IPS-18a (cell line): Measurements from ENCODE around the gene SCAPER.

Experiments used
- H3K27ac ChIP-seq: one replicate; pipeline ENCODE4 v1.5.1; 2013; ENCODE audit warnings: low read length
- H3K27me3 ChIP-seq: one replicate; pipeline ENCODE4 v1.6.1; 2013; ENCODE audit warnings: mild to moderate bottlenecking, low read length; ENCODE audit not compliant: control insufficient read depth, insufficient read depth
- H3K36me3 ChIP-seq: one replicate; pipeline ENCODE4 v1.6.1; 2013; ENCODE audit warnings: low read depth, low read length; ENCODE audit not compliant: control insufficient read depth
- H3K4me1 ChIP-seq: one replicate; pipeline ENCODE4 v1.6.1; 2013; ENCODE audit warnings: low read depth, low read length; ENCODE audit not compliant: control insufficient read depth
- H3K4me3 ChIP-seq: one replicate; pipeline ENCODE4 v1.5.1; 2013; ENCODE audit warnings: low read length
- H3K9ac ChIP-seq: one replicate; pipeline ENCODE4 v1.6.1; 2013; ENCODE audit warnings: mild to moderate bottlenecking, low read length, moderate library complexity
- H3K9me3 ChIP-seq: one replicate; pipeline ENCODE4 v1.6.1; 2013; ENCODE audit warnings: low read depth, low read length; ENCODE audit not compliant: control insufficient read depth

SCAPER gene

DNA sequence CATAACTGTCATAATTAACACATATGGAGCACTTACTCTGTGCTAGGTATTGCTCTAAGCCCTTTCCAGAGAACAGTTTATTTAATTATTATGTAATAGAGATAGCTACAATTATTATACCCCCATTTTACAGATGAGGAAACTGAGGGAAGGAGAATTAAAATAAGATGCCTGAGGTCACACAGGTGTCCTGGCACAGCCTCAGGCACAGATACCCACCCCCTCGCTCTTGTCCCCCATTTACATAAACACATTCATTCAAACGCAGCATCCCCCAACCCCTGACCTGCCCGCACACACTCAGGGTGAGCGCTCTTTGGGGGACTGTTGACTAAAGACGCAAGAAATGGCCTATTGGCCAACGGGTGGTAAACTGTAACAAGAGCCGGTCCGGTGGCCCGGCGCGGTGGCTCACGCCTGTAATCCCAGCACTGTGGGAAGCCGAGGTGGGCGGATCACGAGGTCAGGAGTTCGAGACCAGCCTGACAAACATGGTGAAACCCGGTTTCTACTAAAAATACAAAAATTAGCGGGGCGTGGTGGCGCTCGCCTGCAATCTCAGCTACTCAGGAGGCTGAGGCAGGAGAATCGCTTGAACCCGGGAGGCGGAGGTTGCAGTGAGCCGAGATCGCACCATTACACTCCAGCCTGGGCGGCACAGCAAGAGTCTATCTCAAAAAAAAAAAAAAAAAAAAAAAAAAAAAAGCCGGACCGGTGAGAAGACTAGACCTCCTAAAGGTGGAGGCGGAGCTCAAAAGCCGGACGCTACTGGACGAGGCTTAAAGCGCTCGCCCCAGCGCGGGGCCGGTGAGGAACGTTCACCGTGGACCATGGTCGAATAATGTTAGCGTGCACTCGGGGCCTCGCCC lies 570.5 kb downstream of the SCAPER start:
- Histone ChIP-seq H3K4me3 (peak overlapping the region; percentile 58), H3K9me3 (no peaks in the 10 kb centered on the region), H3K9ac (no peak overlapping the region), H3K4me1 (peaks cover 12% of the 10 kb centered on the region), H3K27me3 (peaks cover 72% of the 10 kb centered on the region), H3K27ac (no peak overlapping the region), H3K36me3 (no peaks in the 10 kb centered on the region)

DNA sequence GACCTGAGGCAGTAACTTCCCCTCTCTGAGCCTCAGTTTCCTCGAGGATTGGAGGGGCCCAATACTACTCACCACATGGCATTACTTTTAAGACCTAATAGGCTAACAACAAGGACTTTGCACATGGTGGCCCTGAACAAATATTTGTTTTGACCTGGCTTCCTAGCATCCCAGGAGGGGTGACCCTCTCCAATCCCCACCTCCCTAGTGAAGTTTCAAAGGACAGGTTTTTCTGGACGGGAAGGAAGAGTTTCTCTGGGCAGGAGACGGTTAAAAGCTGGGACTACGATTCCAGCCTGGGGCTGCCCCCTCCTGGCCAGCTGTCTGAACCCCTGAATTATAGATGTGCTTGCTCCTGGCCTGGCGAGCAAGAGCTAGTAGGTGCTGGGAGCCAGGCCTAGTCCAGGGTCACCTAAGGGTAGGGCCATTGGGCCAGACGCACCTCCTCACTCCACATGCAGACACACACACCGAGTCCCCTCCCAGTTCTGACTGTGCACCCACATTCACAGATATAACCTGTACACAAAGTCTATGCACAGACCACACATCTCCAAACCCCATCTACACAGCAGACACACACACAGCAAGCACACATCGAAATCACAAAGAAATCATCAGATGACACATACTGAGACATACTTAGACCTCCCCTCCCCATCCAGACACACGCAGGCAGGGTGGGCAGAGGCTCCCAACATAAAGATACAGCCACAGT lies 571.3 kb downstream of the SCAPER start:
- no peaks in the 10 kb centered on the region for H3K36me3 ChIP-seq
- no peak overlapping the region for H3K27ac ChIP-seq
- no peak overlapping the region for H3K4me3 ChIP-seq
- H3K4me1 ChIP-seq = peaks cover 10% of the 10 kb centered on the region
- no peaks in the 10 kb centered on the region for H3K9me3 ChIP-seq
- H3K9ac ChIP-seq = no peak overlapping the region
- peaks cover 64% of the 10 kb centered on the region for H3K27me3 ChIP-seq

DNA sequence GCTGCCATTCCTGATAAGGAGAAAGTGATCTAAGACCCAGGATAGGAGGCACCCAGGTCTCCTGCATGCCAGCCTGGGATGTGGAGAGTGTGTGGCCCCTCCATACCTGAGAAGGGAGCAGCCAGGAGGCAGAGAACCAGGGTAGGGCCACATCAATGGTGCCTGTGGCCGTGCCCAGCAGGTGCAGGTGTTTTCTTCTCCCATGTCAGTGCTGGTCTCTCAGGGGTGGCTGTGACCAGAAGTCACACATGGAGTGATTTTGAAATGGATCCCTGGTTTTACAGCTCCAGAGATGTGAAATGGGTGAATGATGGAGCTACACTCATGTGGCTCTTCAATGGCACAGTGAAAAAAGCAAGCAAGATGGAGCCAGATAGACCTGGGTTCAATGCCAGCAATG lies 571.8 kb downstream of the SCAPER start:
- H3K4me1 ChIP-seq = peaks cover 10% of the 10 kb centered on the region
- no peaks in the 10 kb centered on the region for H3K36me3 ChIP-seq
- no peaks in the 10 kb centered on the region for H3K9me3 ChIP-seq
- H3K27me3 ChIP-seq = peaks cover 58% of the 10 kb centered on the region
- H3K4me3 ChIP-seq = no peak overlapping the region
- no peak overlapping the region for H3K9ac ChIP-seq
- no peak overlapping the region for H3K27ac ChIP-seq

DNA sequence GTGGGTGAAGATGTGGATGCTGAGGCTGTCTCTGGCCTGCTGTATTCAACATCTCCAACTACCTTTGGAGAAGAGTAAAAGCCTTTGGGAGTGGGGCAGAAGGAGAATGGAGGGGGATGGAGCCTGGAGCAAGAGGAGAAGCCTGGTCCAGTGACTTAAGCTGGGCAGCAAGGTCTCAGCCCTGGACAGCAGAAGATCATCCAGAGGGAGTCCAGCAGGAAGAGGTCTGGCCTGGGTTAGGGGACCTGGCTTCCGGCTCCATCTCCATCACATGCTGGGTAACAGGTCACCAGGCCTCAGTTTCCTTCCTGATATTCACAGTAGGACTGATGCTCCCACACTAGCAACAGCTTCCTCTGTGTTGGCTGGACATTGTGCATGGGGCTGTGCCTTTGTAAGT lies 572.3 kb downstream of the SCAPER start:
- Histone ChIP-seq H3K27me3 (peaks cover 53% of the 10 kb centered on the region), H3K4me1 (peaks cover 10% of the 10 kb centered on the region), H3K9ac (no peak overlapping the region), H3K9me3 (no peaks in the 10 kb centered on the region), H3K36me3 (no peaks in the 10 kb centered on the region), H3K27ac (no peak overlapping the region), H3K4me3 (no peak overlapping the region)

GRCh38 chr15:76330080-76330680 lies 575.0 kb downstream of the SCAPER start:
- Histone ChIP-seq H3K9me3 (no peaks in the 10 kb centered on the region), H3K27ac (no peak overlapping the region), H3K36me3 (no peaks in the 10 kb centered on the region), H3K27me3 (peaks cover 27% of the 10 kb centered on the region), H3K9ac (no peak overlapping the region), H3K4me1 (no peaks in the 10 kb centered on the region), H3K4me3 (no peak overlapping the region)

DNA sequence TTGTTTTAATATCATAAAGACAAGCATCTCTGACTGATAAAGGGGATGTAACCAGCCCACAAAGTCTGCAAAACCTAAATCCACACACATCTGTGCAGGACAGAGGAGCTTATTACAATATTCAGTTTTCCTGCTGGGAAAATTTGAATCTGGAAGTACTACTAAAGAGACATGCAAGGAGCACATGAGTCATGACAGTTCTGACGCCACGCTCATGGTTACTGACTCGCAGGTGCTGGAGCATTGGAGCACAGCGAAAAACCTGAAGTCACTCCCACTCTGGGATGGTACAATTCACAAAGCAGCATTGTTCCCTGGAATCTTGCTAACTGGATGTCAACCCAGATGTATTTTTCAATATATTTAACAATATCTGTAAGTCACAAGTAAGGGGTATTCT lies 576.2 kb downstream of the SCAPER start:
- H3K4me1 ChIP-seq = no peaks in the 10 kb centered on the region
- no peak overlapping the region for H3K27ac ChIP-seq
- H3K9ac ChIP-seq = no peak overlapping the region
- no peaks in the 10 kb centered on the region for H3K36me3 ChIP-seq
- no peaks in the 10 kb centered on the region for H3K9me3 ChIP-seq
- H3K4me3 ChIP-seq = no peak overlapping the region
- H3K27me3 ChIP-seq = peaks cover 15% of the 10 kb centered on the region

- Histone ChIP-seq H3K27me3 (peaks cover 7% of the 10 kb centered on the region), H3K9ac (no peak overlapping the region), H3K27ac (no peak overlapping the region), H3K36me3 (no peaks in the 10 kb centered on the region), H3K4me1 (no peaks in the 10 kb centered on the region), H3K4me3 (no peak overlapping the region), H3K9me3 (no peaks in the 10 kb centered on the region)
Observed at GRCh38 chr15:76328106-76328696, 576.9 kb downstream of the SCAPER start.

GRCh38 chr15:76327191-76328105 lies 577.7 kb downstream of the SCAPER start:
- no peaks in the 10 kb centered on the region for H3K9me3 ChIP-seq
- no peak overlapping the region for H3K27ac ChIP-seq
- no peak overlapping the region for H3K4me3 ChIP-seq
- no peaks in the 10 kb centered on the region for H3K27me3 ChIP-seq
- H3K4me1 ChIP-seq = no peaks in the 10 kb centered on the region
- H3K36me3 ChIP-seq = no peaks in the 10 kb centered on the region
- H3K9ac ChIP-seq = no peak overlapping the region

DNA sequence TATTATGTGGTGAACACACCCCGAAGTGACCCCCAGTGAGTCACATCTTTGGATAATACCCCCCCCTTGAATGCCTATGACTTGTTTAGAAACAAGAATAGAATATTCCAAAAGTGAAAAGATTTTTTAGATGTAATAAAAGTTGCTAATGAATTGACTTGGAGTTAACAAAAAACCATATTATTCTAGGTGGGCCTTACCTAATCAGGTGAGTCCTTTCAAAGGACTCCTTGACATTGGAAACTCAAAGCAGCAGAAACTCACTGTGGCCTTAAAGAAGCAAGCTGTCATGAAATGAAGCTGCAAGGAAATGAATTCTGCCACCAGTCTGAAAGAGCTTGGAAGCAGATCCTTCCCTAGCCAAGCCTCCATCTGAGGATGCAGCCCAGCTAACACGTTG lies 579.4 kb downstream of the SCAPER start:
- Histone ChIP-seq H3K27ac (no peak overlapping the region), H3K27me3 (no peaks in the 10 kb centered on the region), H3K9me3 (no peaks in the 10 kb centered on the region), H3K4me3 (no peak overlapping the region), H3K9ac (no peak overlapping the region), H3K36me3 (no peaks in the 10 kb centered on the region), H3K4me1 (no peaks in the 10 kb centered on the region)

DNA sequence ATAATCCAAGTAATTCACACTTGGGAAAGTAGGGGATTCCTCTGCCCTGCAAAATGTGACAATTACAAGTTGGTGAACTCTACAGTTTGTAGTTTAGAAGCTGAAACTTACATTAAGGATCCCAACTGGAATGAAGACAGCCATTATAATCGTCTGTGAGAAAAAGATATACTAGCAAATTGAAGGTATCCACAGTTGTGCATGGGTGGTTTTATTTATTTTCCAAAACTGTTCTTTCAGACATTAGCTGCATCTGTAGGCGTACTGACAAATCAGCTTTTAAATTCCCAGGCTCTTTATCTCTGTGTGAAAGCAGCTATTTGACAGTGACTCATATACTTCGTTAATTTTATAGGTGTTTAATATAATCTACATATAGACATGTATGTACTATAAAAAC lies 581.1 kb downstream of the SCAPER start:
- Histone ChIP-seq H3K9ac (no peak overlapping the region), H3K4me3 (no peak overlapping the region), H3K27ac (no peak overlapping the region), H3K27me3 (no peaks in the 10 kb centered on the region), H3K9me3 (no peaks in the 10 kb centered on the region), H3K36me3 (no peaks in the 10 kb centered on the region), H3K4me1 (no peaks in the 10 kb centered on the region)

- Histone ChIP-seq H3K36me3 (no peaks in the 10 kb centered on the region), H3K9ac (no peak overlapping the region), H3K27me3 (no peaks in the 10 kb centered on the region), H3K27ac (no peak overlapping the region), H3K9me3 (no peaks in the 10 kb centered on the region), H3K4me1 (no peaks in the 10 kb centered on the region), H3K4me3 (no peak overlapping the region)
Observed at GRCh38 chr15:76321602-76322001, 583.5 kb downstream of the SCAPER start.
